NB4 (cell line): ENCODE results near the gene CCL22.

ENCODE experiments used
- MYC ChIP-seq: IDR thresholded peaks from 2 replicates; pipeline ENCODE4 v1.6.1; 2011; ENCODE audit warnings: low read depth, low read length
- POLR2A ChIP-seq: IDR thresholded peaks from 2 replicates; pipeline ENCODE4 v1.6.1; 2011; ENCODE audit warnings: mild to moderate bottlenecking; ENCODE audit not compliant: insufficient read length; ENCODE audit errors: extremely low read depth
- TF ChIP-seq, protein P1 (sequence below): IDR thresholded peaks from 2 replicates; pipeline ENCODE4 v1.6.1; 2011; ENCODE audit warnings: low read depth, low read length
- TF ChIP-seq, protein P2 (sequence below): IDR thresholded peaks from one replicate; pipeline ENCODE4 v1.5.1; 2012; ENCODE audit warnings: low read depth, low read length

DNA sequence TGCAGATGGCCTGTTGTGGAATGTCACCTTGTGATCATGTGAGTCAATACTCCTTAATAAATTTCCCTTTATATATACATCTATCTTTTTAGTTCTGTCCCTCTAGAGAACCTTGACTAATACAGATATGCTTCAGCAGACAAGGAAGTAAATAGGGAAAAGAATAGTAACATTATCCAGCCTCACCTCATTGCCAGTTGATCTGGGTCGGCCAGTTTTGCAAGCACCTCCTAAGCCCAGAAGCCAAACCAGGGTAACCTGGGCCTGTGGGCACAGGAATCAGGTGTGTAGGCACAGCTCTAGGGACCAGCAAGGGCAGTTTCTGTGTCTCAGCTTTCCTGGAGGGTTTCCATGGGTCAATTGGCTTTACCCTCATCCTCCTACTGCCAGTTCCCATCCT, 34.1 kb downstream of the CCL22 start:
- TF ChIP-seq, protein P1, sequence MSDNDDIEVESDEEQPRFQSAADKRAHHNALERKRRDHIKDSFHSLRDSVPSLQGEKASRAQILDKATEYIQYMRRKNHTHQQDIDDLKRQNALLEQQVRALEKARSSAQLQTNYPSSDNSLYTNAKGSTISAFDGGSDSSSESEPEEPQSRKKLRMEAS: no peak
- TF ChIP-seq, protein P2, sequence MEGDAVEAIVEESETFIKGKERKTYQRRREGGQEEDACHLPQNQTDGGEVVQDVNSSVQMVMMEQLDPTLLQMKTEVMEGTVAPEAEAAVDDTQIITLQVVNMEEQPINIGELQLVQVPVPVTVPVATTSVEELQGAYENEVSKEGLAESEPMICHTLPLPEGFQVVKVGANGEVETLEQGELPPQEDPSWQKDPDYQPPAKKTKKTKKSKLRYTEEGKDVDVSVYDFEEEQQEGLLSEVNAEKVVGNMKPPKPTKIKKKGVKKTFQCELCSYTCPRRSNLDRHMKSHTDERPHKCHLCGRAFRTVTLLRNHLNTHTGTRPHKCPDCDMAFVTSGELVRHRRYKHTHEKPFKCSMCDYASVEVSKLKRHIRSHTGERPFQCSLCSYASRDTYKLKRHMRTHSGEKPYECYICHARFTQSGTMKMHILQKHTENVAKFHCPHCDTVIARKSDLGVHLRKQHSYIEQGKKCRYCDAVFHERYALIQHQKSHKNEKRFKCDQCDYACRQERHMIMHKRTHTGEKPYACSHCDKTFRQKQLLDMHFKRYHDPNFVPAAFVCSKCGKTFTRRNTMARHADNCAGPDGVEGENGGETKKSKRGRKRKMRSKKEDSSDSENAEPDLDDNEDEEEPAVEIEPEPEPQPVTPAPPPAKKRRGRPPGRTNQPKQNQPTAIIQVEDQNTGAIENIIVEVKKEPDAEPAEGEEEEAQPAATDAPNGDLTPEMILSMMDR: no peak
- TF ChIP-seq POLR2A: no peak
- TF ChIP-seq MYC: no peak
